ENCODE measurements around the gene PINK1.

DNA sequence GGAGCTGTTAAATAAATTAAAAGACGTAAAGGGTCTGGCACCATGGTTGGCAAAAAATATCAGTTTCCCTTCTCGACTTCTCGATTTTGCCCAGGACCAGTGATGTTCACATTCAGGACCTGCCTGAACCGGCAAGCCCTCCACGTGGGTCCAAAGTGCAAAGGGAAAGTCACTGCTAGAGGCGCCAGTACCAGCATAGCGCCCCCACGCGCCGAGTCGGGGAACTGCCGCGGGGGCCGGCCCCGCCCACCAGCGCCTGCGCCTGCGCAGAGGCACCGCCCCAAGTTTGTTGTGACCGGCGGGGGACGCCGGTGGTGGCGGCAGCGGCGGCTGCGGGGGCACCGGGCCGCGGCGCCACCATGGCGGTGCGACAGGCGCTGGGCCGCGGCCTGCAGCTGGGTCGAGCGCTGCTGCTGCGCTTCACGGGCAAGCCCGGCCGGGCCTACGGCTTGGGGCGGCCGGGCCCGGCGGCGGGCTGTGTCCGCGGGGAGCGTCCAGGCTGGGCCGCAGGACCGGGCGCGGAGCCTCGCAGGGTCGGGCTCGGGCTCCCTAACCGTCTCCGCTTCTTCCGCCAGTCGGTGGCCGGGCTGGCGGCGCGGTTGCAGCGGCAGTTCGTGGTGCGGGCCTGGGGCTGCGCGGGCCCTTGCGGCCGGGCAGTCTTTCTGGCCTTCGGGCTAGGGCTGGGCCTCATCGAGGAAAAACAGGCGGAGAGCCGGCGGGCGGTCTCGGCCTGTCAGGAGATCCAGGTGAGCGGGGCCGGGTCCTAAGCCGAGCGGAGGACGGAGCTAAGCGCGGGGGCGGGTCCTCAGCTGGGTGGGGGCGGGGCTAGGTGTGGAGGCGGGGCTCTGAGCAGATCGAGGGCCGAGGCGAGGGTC, at the start of gene PINK1:
- TF ChIP-seq EP300 (IDR thresholded peaks at IDR 0.05; ENCODE audit: borderline replicate concordance in 1 of 2, low read depth in 1 of 2, low read length in 1 of 2) (no peak), JUND (IDR thresholded peaks at IDR 0.05) (no peak), EZH2phosphoT487 (IDR thresholded peaks at IDR 0.05; ENCODE audit: borderline replicate concordance, low read depth) (no peak), MAX (IDR thresholded peaks at IDR 0.05; ENCODE audit: low read depth) (peak; percentile 86), RXRA (IDR thresholded peaks at IDR 0.05; ENCODE audit: borderline replicate concordance, low read depth) (no peak), ELF1 (IDR thresholded peaks at IDR 0.05) (no peak), MEF2A (IDR thresholded peaks at IDR 0.05; ENCODE audit: borderline replicate concordance, low read depth) (no peak)
- TF ChIP-seq, protein P1, sequence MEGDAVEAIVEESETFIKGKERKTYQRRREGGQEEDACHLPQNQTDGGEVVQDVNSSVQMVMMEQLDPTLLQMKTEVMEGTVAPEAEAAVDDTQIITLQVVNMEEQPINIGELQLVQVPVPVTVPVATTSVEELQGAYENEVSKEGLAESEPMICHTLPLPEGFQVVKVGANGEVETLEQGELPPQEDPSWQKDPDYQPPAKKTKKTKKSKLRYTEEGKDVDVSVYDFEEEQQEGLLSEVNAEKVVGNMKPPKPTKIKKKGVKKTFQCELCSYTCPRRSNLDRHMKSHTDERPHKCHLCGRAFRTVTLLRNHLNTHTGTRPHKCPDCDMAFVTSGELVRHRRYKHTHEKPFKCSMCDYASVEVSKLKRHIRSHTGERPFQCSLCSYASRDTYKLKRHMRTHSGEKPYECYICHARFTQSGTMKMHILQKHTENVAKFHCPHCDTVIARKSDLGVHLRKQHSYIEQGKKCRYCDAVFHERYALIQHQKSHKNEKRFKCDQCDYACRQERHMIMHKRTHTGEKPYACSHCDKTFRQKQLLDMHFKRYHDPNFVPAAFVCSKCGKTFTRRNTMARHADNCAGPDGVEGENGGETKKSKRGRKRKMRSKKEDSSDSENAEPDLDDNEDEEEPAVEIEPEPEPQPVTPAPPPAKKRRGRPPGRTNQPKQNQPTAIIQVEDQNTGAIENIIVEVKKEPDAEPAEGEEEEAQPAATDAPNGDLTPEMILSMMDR (IDR thresholded peaks at IDR 0.05) = peak; percentile 96
- TF ChIP-seq, protein P2, sequence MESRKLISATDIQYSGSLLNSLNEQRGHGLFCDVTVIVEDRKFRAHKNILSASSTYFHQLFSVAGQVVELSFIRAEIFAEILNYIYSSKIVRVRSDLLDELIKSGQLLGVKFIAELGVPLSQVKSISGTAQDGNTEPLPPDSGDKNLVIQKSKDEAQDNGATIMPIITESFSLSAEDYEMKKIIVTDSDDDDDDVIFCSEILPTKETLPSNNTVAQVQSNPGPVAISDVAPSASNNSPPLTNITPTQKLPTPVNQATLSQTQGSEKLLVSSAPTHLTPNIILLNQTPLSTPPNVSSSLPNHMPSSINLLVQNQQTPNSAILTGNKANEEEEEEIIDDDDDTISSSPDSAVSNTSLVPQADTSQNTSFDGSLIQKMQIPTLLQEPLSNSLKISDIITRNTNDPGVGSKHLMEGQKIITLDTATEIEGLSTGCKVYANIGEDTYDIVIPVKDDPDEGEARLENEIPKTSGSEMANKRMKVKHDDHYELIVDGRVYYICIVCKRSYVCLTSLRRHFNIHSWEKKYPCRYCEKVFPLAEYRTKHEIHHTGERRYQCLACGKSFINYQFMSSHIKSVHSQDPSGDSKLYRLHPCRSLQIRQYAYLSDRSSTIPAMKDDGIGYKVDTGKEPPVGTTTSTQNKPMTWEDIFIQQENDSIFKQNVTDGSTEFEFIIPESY (IDR thresholded peaks at IDR 0.05; ENCODE audit: borderline replicate concordance, low read depth) = no peak
